Mammary epithelial cell (primary cell): ENCODE data around the gene PIGM.

Source experiments
- EZH2 ChIP-seq: IDR thresholded peaks from 2 replicates; pipeline ENCODE4 v1.6.1; 2012; ENCODE audit warnings: low read length, inconsistent platforms, borderline replicate concordance
- TF ChIP-seq, protein P1 (sequence below), 2 donors: IDR thresholded peaks in 1 of 2; conservative IDR thresholded peaks in 1 of 2; 2 replicates each; pipeline ENCODE4 v1.5.1; 2011 to 2012; ENCODE audit warnings: inconsistent platforms in 2 of 2, low read length in 2 of 2, mild to moderate bottlenecking in 2 of 2, control low read depth in 1 of 2, low read depth in 1 of 2; ENCODE audit not compliant: insufficient read depth in 1 of 2; ENCODE audit errors: extremely low read depth in 1 of 2

GRCh38 chr1:160062230-160062532, 30.4 kb upstream of the PIGM start:
- TF ChIP-seq EZH2 = no peak
- TF ChIP-seq, protein P1, sequence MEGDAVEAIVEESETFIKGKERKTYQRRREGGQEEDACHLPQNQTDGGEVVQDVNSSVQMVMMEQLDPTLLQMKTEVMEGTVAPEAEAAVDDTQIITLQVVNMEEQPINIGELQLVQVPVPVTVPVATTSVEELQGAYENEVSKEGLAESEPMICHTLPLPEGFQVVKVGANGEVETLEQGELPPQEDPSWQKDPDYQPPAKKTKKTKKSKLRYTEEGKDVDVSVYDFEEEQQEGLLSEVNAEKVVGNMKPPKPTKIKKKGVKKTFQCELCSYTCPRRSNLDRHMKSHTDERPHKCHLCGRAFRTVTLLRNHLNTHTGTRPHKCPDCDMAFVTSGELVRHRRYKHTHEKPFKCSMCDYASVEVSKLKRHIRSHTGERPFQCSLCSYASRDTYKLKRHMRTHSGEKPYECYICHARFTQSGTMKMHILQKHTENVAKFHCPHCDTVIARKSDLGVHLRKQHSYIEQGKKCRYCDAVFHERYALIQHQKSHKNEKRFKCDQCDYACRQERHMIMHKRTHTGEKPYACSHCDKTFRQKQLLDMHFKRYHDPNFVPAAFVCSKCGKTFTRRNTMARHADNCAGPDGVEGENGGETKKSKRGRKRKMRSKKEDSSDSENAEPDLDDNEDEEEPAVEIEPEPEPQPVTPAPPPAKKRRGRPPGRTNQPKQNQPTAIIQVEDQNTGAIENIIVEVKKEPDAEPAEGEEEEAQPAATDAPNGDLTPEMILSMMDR (conservative IDR thresholded peaks at IDR 0.05 in 1 of 2, IDR thresholded peaks at IDR 0.05 in 1 of 2; ENCODE audit: extremely low read depth in 1 of 2, insufficient read depth in 1 of 2, low read depth in 1 of 2, low read length in 2 of 2) = no peak
